GM18907 (cell line): ENCODE results near the gene PSMB11.

Experiments used
- ATAC-seq: cut with Tn5 transposase; IDR thresholded peaks from one replicate; pipeline ENCODE4 v1.9.1; 2021; ENCODE audit warnings: mild to moderate bottlenecking, moderate library complexity; ENCODE audit not compliant: unreplicated experiment

The PSMB11 gene

DNA sequence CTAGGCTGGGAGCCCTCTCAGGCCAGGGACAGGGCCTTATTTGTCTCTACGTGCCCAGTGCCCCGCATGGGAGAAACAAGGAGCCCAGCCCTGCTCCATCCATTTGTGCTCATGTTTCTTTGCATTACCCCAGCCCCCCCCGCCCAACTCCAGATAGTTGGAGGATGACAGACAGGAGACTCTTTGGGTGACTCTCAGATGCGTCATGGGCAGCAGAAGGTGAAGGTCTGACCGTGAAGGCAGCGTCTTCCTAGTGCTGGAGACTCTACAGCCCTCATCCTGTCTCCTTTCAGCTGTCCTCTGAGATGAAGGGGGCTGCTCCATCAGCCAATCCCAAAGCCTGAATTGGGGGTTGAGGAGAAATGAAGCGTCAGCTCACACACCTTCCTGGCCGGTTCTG is 283 bp upstream of the PSMB11 start:
- no peak for ATAC-seq

DNA sequence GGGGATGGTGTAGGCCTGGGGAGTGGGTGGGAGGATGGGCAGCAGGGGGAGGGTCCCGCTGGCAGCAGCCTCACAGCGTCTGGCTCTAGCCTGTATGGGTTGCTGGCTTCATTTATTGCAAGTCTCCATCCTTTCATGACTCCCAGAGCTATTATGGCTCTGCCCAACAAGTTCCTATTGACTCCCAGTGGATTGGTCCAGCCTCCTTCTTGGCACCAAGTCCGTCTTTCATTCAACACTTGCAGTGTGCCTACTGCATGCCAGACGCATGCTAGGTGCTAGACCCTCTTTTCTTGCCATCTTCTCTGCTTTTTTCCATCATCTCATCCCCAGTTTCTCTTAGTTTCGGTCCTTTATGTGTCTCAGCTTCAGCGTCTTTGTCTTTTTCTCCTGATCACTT is 1.1 kb downstream of the PSMB11 start:
- no peak for ATAC-seq

DNA sequence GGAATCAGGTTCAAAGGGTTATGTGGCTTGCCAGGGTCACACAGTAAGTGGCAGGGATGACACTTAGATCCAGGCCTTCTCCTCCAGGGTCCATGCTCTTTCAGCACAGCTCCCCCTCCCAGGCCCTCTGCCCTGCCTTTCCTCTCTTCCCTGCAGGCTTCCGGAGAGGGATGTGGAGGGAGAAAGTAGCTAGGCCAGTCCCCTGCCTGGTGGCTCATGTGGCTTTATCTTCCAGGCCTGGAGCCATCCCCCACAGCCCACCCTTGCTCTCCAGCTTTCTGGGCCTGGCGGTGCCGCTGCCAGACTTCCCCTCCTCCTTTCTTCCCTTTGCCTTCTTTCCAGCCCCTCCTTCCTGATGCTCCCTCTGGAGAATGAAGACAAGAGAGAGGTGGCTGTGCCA is 1.7 kb downstream of the PSMB11 start:
- no peak for ATAC-seq

DNA sequence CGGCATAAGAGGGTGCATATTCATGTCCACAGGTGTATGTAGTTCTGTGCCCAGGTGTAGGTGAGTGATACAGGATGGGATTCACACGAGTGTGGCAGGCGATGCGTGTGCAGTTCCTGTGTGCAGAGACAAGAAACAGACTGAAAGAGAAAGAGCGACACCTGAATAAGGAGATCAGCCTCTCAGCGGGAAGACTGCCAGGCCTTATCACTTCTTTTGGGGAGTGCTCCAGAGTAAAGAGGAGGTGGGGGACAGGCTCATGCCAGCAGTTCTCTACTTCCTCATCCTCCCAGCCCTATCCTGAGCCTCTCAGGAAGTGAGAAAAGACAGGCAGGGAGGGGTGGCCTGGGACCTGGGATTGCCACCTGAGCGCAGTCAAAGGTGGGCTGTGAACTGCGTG is 2.8 kb downstream of the PSMB11 start:
- no peak for ATAC-seq

DNA sequence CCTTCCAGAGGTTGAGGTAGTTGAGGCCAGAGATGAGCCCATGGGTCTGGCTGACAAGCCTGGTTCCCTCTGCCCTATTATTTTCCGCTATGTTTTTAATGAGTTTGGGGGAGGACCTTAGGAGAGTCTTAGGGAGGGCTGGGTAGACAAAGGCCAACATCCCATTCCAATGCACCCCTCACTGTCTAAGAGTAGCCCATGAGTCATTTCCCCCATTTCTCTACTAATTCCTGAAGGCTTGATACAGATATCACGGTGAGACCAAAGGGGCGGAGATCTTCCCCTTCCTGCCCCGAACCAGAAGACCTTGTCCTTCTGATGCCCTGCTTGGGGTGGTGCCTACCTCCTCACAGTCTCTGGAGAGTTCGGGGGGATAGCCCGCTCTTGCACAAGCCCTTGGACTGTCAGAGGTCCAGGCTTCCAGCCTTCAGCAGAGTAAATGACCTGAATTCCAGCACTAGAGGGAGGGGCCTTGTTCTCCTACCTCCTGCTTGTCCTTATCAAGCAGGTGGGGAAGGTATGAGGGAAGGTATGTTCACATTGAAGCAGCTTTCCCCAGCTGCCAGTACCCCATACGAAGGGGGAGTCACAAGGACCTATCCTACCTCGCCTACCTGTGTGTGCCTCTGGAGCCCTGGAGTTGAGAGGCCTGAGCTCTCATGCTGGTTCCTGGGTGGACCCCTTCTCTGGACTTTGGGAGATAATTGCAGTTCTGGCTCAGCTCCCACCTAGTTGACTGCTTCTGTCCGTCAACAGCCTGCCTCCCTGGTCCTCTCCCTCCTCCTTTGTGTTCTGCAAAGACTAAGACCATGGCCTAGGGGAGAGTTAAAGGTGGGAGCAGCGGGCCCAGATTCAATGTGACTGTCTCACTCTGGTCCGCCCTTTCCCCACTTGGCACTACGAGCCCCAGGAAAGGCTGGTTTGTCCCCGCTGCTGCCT is 3.7 kb downstream of the PSMB11 start:
- ATAC-seq, result no peak

DNA sequence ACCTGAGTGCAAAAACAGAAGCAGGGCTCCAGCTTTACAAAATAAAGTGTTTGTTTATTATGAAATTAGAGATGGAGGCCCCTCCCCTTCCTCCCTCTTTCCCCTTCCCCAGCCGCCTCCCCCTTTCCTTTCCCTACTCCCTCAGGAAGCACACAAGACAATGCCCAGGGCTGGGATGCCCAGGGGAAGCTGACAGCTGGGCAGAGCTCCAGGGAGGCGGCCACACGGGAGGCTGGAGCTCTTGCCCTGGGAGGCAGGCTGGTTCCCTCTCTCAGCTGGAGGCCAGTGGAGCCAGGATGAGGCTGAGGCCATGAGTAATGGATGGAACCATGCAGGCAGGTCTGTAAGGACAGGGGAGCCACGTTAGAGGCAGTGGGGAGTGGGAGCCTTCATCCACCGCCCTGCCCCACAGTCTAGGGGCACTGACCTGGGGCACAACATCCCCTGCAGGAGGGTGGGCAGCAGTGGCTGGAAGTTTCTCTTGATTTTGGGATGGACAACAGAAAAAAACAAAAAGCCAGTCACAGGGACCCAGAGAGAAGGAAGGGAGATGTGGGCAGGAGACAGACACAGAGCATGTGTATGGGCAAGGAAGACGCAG is 5.1 kb downstream of the PSMB11 start:
- no peak for ATAC-seq

DNA sequence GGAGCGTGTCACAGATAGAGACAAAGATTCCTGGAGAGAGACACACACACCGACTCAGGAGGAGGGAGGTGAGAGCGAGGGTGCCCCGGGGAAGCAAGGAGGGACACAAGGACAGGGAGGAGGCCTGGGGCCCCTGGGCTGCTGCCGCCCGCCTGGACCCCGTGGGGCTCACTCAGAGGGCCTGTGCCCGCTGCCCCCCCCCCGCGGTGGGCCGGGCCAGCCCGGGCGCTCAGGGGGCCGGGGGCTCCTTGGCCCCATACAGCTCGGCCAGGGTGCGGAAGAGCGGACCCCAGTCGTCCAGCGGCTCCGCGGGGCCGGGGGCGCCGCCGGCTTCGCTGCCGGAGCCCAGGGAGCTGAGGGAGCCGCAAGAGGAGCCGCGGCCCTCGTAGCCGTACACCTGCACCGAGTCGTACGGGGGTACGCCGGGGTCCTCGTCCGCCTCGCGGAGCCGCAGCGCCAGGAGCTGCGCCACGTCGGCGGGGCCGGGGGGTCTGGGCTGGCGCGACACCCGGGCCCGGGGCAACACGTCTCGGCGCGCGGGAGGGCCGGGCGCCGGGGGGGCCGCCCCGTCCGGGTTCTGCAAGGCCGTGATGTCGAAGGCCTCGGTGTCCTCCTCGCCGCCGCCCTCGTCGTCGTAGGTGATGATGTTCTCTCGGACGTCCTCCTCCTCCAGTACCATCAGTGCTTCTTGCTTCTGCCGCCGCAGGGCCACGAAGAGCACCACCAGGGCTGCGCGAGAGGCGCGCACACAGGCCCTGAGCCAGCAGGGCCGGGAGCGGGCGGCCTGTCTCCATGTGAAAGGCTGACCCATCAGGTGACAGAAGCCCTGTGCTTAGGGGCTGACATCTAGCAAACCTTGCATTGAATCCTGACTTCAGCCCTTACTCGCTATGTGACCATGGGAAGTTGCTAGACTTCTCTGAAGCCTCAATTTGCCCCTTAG is 6.0 kb downstream of the PSMB11 start:
- ATAC-seq, result no peak

DNA sequence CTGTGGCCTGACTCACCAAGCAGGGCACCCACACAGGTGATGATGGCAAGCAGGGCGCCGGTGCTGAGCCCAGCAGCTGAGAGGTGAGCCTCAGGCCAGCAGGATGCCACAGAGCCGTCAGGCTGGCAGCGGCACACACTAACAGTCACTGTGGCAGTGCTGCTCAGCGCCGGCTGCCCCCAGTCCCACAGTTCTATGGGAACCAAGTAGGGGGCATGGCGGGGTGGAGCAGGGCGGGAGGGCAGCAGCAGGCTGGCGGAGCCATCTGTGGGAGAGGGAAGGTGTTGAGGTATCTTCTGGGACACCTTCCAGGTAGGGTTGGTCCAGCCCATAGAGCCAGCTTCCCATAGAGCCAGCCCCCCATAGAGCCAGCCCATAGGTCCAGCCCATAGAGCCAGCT is 7.0 kb downstream of the PSMB11 start:
- no peak for ATAC-seq

DNA sequence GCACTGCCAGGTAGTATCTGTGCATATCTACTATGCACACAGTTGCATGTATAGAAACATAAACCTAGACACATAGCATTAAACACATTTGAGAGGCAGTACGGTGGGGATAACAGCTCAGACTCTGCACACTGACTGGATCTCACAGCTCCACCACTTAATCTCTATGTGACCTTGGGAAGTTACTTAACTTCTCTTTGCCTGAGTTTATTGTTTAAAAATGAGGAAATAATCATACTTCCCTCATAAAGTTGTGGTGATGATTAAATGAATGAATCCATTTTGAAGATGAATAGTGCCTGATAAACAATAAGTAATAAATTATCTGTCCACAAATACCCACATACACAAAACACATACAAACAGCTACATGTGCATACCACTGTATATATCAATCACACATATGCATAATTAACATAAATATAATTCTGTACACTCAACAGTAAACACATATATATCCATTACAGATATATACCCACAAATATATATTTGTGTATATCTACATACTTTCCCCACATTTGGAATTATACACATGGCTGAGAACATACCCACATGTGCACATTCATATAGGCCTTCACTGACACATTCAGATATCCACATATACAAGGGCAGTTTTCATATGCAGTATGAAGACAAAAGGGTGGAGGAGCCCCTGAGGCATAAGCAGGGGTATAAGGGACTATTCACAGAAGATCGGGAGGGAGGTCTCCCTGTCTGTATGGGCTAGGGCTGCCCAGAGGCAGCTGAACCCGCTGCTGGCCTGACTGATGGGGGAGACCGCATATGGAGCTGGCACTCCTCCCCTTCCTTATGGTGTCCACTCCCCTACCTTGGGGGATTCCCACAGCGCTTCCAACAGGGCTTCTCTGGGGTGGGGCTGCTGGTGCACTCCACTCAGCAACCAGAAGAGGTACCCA is 9.4 kb downstream of the PSMB11 start:
- ATAC-seq, result no peak

DNA sequence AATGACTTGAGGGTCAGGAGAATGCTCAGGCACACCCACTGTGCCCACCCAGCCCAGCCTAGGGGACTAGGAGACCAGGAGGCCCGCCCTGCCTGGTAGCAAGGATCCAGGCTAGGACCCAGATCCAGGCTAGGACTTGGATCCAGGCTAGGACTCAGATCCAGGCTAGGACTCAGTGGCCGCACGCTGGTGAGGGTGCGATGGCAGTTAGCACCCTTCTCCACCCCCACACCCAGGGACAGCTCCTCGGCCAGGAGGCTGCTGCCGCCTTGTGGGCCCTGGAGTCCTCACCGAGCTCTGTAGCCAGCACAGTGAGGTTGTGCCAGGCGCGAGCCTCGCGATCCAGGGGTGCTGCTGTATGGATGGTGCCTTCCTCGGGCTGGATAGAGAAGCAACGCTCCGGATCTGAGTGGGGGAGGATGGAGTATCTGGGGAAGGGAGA is 10.2 kb downstream of the PSMB11 start:
- no peak for ATAC-seq

DNA sequence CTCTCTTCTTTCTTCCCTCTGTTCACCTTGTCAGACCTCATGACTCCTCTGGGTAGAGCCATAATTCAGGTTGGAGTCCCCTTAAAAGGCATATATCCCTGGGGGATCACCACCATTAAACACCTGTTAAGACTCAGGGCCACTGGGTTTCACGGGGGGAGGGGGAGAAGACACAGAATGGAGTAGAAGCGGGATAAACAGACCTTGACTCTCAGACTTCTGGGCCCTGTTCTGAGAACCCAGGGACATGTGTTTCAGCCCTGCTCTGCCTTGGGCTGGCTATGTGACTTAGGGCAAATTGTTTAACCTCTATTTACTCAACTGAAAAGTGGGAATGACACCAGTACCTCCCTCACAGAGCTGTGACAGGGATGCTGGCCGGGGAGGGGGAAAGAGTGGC is 10.7 kb downstream of the PSMB11 start:
- no peak for ATAC-seq

DNA sequence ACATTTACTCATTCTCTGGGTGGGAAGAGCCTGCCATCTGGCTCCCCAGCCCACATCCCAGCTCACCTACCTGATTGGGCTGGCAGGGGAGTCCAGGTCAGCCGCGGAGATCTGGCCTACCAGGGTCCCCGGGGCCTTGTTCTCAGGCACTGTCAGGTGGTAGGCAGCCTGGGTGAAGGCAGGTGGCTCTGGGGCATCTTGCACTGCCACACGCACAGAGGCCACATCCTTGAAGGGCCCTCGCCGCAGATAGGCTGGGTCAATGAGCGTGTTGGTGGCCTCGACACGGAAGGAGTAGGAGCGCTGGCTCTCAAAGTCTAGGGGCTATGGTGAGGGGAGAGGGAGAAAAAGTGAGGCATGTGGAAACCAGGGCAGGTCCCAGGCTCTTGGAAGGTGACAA is 11.4 kb downstream of the PSMB11 start:
- no peak for ATAC-seq

DNA sequence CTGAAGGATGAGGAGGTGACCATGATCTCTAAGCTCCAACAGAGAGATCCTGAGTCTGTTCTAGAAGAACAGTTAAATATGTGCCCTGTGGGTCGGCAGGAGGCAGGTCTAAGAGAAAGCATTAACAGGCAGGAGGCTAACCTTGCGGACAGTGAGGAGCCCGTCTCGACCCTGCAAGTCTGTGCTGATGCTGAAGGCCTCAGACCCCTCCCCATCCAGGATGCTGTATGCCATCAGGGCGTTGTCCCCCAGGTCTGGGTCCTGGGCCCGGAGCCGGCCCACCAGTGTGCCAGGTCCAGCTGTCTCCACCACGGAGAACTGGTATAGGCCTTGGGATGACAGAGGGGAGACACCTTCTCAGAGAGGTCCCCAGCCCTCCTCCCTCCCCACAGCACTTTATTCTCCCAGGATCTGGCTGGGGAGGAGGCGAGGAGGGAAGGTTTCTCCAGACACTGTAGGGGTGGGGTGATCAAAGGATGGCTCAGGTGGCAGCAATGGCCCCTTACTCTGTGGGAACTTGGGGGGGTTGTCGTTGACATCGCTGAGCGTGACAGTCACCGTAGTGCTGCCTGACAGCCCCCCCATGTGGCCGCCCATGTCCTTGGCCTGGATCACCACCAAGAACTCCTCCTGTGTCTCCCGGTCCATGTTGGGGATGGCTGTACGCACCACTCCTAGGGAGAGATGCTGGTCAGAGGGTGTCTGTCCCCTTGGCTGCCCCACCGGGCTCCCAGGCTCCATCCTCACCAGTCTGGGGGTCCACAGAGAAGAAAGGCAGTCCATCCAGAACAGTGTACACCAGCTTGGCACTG is 12.2 kb downstream of the PSMB11 start:
- no peak for ATAC-seq

DNA sequence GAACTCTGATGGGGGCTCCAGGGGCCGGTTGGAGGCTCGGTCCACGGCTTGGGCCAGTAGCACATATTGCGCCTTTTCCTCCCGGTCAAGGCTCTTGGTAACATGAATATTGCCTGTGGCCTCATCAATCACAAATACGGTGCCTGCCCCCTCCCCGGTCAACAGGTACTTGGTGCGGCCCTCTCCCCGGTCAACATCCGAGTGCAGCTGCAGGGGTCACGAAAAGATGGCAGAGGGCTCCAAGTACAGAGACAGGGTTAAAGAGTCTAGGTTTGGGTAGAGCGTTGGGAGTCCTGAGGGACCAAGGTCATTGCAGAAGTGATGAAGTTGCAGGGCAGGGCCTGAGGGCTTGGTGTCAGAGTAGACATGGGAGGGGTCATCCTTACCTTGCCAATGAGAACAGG is 13.1 kb downstream of the PSMB11 start:
- ATAC-seq, result no peak

DNA sequence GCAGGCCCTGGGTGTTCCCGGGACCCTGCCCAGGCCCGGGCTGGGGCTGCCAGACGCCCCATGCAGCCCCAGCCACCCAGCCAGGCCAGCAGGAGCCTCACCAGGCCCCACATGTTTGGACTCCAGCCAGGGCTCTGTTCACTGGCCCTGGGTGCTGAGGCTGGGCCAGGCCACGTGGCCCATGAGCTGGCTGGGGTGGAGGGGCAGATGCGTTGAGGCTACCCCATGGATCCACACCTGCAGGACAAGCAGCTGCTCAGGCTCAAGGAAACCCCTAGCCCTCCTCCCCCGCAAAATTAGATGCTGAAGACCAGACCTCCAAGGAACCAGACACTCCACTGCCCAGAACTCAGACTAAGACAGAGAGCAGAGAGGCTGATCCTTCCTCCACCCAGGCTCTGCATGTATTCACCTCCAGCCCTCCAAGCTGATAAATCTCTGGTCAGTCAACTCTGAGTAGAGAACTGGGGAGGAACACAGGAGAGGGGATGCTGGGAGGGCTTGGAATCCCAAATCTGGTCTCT is 13.7 kb downstream of the PSMB11 start:
- ATAC-seq, result no peak

DNA sequence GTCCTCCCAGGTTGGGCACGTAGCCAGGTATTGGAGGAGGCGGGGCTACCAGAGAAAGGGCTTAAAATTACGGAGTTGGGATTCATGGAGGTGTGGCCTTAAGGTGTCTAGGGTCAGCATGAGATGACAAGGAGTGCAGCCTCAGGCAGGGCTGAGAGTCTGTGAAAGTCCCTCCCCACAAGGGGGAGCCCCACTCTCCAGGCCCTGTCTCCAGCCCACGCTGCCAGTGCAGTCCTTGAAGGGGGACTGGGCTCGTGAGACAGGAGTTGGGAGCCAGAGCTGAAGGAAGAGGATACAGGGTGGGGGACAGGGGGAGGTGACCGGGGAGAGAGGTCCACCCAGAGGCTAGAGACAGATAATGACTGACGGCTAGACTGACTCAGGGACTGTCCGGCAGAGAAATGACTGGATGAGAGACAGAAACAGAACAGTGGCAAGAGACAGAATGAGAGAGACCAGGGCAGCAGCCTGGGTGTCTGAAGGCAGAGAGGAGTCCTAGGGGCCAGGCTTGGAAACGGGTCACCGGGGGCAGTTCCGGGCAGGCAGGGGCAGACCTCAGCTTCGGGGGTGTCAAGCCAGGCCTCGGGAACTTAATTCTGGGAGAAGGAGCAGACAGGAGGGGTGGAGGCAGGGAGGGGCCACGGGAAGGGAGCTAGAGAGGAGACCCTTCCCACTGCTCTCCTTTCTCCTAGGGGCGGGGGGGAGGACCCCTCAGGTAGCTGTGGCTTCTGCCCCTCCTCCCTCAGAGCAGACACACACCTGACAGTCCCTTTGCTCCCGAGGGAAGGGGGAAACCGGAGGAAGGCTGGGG is 14.3 kb downstream of the PSMB11 start:
- peak; percentile 54 for ATAC-seq

DNA sequence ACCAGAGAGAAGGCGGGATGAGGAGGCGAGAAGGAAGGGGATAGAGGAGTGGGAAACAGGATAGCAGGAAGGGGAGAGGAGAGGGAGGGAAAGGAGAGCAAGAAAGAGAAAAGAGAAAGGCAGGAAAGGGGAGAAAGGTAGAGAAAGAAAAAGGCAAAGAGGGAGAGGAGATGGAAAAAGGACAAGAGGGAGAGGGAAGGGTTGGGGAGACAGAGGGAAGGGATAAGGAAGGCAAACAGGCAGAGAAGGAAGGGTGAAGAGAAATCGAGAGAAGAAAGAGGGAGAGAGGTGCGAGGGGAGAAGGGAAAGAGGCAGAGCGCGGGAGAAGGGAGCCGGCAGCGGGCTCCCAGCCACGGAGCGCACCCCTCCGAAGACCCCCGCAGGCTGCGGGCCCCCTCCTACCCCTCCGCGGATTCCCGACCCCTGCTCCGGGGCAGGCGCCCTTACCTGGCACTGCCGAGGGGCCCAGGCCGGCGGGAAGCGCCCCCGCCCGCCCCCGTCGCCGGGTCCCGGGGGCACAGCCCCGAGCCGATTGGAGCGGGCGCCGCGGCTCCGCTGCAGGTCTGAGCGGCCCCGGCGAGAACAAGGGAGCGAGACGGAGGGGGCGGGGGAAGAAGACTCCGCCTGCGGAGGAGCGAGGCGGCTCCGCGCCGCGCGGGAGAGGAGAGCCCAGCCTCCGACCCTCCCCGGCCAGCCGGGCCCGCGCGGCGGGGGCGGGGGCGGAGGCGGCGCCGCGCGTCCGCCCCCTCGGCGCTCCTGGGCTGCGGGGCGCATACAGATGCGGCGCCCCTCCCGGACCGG is 15.1 kb downstream of the PSMB11 start, which contains the start of gene CDH24:
Gene CDH24 (minus strand): TSS at position 565 of the 801 bp plus-strand sequence. CDS start 1,787 bp downstream, outside the sequence.
- peak; percentile 39 for ATAC-seq
